Middle frontal gyrus (tissue), 1 donor: ENCODE data around the gene PREX1.
"Not testable (repeated sequence)": the region's sequence is repeated elsewhere in the genome, so short reads cannot be mapped to it uniquely, and the experiment has no call there.

Experiments
- DNase-seq: peaks from one replicate; pipeline ENCODE4 v3.0.0-alpha.2; 2015; ENCODE audit warnings: low spot score; ENCODE audit errors: extremely low spot score

PREX1 gene

DNA sequence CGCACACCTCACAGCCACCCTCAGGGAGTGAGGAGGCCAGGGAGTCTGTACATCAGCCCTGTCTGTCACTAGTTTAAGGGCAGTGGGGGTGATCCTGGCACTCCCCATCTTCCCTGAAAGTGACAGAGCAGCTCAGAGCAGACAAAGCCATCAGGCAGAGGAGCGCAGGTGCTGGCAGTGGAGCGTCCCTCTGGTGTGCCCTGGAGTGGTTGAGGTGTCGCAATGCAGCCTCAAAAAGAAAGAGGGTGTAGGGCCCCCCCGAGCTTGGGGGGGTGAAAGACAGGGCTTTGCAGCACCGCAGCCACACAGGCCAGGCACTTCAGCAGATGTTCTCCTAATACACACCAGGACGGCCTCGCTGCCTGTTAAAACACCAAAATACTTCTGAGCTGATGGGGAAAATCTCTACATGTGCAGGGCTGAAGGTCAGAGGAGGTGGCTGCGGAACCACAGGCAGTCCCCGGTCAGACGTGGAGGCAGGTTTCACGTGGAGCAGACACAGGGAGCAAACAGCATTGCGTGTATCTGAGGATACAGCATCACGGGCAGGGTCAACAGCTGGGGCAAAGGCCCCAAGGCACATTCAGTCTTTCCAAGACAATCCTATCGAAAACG, 69.5 kb downstream of the PREX1 start:
- DNase-seq = no peak

- not testable (repeated sequence) for DNase-seq
Observed at GRCh38 chr20:48756774-48757173, 71.0 kb downstream of the PREX1 start.

- no peak for DNase-seq
Observed at GRCh38 chr20:48754292-48754691, 73.5 kb downstream of the PREX1 start.

- DNase-seq = no peak
Observed at GRCh38 chr20:48752963-48753362, 74.8 kb downstream of the PREX1 start.

DNA sequence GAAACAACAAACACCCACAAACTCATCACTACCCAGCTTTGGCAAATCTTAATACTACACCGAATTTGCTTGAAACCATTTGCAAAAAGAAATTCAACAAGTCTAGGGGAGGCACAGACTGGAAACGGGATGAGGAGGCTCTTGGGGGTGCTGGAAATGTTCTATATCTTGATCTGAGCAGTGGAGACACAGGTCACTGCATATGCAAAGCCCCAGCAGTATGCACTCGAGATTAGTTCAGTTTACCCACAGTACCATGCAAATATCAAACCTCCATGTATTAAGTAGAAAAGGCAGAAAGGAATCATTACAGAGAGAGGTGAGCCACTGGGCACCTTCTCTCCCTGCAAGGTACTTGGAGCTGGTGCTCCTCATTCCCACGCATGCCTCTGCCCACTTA, 75.9 kb downstream of the PREX1 start:
- no peak for DNase-seq

GRCh38 chr20:48750941-48751635, 76.7 kb downstream of the PREX1 start:
- peak; percentile 52 for DNase-seq

- no peak for DNase-seq
Observed at GRCh38 chr20:48750376-48750775, 77.4 kb downstream of the PREX1 start.

DNA sequence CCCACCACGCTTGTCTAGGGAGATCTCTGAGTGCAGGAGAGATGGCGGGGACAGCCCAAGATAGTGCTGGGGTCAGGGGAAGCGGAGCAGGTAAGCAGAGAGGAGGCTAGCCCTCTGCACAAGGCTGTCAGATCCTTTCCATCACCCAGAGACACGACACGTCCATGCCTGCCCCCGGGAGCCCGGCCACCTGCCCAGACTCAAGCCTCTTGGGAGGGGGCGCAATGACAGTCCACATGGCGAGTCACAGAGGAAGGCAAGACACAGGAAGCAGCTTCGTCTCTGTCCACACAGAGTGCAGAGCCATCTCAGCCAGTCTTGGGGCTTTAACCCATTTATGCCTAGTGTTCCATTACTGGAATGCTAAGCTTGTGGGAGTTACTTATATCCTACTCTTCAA, 78.4 kb downstream of the PREX1 start:
- DNase-seq = no peak

DNA sequence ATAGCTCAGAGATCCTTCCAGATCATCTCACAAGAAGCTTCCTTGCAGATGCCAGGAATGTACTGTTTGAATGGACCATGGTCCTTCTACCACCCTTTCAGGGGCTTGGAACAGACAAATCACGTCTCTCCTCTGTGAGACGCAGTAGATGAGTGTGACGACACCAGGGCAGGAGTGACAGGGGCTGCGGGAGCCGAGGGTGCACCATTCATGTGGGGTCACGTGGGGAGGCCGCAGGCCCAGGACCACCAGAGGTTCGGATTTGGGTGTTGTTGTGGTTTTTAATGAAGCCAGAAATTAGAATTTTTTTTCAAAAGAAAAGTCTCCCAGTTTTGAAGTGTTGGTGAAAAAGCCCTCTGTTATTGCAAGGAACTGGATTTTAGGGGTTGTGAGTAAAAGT, 79.2 kb downstream of the PREX1 start:
- DNase-seq = no peak

GRCh38 chr20:48747840-48748414, 79.9 kb downstream of the PREX1 start:
- DNase-seq = no peak

- DNase-seq = no peak
Observed at GRCh38 chr20:48745330-48745729, 82.5 kb downstream of the PREX1 start.

DNA sequence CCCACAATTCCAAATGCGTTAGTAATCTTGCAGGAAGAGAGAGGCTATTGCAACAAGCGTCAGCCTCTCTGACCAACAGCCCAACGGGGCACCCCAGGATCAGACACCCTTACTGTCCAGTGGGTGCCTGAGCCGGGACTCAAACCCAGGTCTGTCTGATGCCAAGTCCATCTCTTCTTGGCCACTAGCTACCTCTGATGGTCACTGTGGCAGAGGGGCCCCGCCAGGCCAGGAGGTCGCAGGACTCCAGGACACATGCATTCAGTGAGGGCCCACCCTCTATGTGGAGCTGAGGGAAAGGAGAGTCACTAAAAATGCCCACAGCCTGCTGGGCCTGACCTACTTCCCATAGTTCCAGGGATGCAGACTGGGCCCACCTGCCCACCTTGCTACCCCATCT, 83.3 kb downstream of the PREX1 start:
- no peak for DNase-seq

GRCh38 chr20:48743807-48744206, 84.0 kb downstream of the PREX1 start:
- DNase-seq = no peak

DNA sequence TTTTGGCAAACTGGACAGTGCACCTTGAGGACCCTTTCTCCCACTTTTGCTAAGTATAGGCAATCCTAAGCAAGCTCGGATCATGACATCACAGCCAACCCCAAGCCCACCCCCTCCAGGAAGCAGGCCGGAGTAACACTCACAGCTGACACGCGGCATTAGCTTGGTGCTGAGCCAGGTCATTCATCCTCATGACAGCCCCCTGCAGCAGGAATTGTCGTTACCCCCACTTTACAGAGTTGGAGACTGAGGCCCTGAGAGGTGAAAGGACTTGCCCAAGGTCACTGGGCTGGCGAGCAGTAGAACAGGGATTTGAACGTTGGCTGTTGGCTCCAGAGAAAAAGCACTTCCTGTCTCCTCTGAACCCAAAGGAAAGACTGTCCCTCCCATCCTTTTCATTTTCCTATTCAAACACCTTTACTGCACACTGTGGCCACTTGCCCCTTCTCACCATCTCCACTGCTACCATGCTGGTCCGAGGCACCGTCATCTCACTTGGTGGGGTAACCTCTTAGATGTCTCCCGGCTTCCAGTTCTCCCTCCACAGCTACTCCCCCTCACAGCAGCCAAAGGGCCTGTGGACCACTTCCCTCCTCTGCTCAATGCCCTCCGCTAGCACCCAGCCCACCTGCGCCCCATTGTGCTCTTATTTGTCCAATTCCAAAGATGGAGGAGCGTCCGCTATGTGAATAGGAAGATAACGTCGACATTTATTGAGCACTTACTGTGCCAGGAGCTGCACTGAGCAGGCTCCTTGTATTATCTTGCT, 84.7 kb downstream of the PREX1 start:
- no peak for DNase-seq

DNA sequence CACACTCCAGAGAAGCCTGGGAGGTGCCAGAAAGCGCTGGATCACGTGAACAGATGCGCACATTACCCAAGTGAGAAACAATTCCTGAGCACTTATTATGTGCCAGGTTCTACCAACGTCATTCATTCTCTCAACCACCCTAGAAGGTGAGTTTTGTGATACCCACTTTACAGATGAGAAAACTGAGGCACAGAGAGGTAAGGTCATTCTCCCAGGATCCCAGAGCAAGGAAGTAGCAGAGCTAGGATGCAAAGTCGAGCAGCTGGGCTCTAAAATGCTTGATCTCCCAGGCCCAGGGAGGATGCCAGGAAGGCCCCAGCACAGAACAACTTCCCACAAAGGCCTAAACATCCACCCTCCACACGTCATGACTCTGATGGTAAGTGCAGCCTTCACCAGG, 85.6 kb downstream of the PREX1 start:
- DNase-seq = no peak

DNA sequence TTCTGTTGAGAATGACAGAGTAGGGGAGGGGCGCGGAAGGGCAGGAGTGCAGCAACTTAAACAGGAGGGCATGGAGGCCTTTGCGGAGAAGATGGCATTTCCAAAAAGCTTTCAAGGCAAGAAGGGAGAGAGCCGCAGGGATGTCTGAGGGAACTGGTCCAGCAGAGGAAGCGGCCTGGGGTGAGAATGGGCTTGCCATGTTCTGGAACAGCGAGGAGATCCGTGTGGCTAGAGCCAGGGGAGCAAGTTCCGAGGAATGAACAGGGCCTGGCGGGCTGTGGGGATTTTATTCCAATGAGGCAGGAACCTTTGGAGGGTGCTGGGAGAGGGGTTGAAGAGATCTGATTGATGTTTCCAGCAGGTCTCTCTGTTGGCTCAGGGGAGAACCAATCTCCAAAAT, 86.1 kb downstream of the PREX1 start:
- no peak for DNase-seq

GRCh38 chr20:48740712-48741111, 87.1 kb downstream of the PREX1 start:
- DNase-seq = no peak

DNA sequence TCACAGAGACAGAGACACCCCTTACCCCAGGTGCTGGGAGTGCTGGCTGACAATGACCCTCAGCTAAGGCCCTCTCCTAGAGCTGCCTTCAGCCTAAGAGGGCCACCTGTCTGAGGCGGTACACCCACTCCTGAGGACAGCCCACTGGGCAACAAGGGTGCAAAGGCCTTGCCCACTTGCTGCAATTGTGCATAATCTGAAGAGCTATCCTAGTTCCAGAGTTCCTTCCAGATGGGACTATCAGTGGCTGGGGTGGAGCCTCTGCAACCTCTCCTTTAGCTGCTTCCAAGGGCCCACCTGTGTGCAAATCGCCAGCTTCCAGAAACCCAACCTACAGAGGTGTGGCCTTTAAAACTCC, 87.5 kb downstream of the PREX1 start:
- no peak for DNase-seq

- DNase-seq = no peak
Observed at GRCh38 chr20:48739395-48740291, 88.2 kb downstream of the PREX1 start.

DNA sequence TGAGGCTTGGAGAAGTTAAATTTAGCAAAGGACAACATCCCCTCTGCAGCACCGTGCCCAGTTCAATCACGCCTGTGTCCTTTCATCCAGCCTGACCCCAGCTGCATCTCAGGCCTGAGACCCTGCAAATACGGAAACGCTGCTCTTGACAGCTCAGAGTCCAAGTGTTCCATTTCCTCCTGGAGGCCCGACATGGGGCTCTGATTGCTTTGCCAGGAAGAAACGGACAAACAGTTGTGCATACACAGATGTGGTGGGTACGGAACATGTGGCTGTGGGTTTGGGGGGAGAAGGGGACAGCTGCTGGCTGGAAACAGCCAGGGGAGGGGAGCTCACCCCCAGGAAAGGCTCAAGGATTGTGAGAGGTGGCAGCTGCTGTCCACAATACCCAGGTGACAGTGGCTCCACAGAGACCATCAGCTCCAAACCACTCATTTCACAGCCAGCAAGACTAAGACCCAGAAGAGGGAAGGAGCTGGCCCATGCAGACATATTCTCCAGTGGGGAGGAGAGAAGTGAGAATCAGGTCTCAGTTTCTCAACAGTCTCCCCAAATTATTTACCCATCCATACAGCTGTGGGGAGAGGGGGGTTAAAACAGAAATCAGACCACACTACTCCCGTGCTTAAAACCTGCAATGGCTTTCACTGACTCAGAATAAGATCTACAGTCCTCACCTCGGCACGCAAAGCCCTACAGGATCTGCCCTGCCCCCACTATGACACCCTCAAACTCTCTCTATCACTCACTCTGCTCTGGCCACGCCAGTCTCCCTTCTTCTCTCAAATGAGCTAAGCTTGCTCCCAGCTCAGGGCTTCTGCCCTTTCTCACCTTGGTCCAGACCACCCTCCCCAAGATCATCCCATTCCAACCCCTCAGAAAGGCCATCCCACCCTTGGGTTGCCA, 89.1 kb downstream of the PREX1 start:
- no peak for DNase-seq
